Bronchial epithelial cell (primary cell): ENCODE measurements around the gene VAV1. TPM values are rescaled to one million over a fixed set of nuclear protein-coding genes. Genes with fewer than 3 reads are reported as not detected.
"Not testable (repeated sequence)": the region's sequence is repeated elsewhere in the genome, so short reads cannot be mapped to it uniquely, and the experiment has no call there.

ENCODE experiments used
- DNase-seq: peaks from one replicate; pipeline ENCODE4 v3.0.0-alpha.2; 2010; ENCODE audit warnings: low read depth
- FAIRE-seq: peaks from 2 replicates; lab custom pipeline; 2011; peaks lifted over from hg19 to GRCh38; lab: Jason Lieb, UNC
- H3K27me3 ChIP-seq: 2 replicates; pipeline ENCODE4 v1.5.1; 2011; ENCODE audit warnings: low read length; ENCODE audit not compliant: control insufficient read depth, insufficient read depth
- H3K36me3 ChIP-seq: 2 replicates; pipeline ENCODE4 v1.5.1; 2011; ENCODE audit warnings: low read length; ENCODE audit not compliant: control insufficient read depth, insufficient read depth
- H3K4me3 ChIP-seq: 2 replicates; pipeline ENCODE4 v1.5.1; 2011; ENCODE audit warnings: mild to moderate bottlenecking, low read depth, low read length, control low read depth
- total RNA-seq: library from RNA; depleted of rRNA; stranded (reverse); fragments of >200 nt; gene quantifications from 2 replicates; pipeline ENCODE4 v1.2.1, GENCODE V29; 2014
- TF ChIP-seq, protein P1 (sequence below): IDR thresholded peaks from 2 replicates; pipeline ENCODE4 v1.5.1; 2011; ENCODE audit warnings: mild to moderate bottlenecking, moderate library complexity, low read length, control low read depth, inconsistent platforms; ENCODE audit not compliant: insufficient read depth, severe bottlenecking

VAV1 gene
- total RNA-seq, 1 donor from 2014 or later = 0.53 TPM

DNA sequence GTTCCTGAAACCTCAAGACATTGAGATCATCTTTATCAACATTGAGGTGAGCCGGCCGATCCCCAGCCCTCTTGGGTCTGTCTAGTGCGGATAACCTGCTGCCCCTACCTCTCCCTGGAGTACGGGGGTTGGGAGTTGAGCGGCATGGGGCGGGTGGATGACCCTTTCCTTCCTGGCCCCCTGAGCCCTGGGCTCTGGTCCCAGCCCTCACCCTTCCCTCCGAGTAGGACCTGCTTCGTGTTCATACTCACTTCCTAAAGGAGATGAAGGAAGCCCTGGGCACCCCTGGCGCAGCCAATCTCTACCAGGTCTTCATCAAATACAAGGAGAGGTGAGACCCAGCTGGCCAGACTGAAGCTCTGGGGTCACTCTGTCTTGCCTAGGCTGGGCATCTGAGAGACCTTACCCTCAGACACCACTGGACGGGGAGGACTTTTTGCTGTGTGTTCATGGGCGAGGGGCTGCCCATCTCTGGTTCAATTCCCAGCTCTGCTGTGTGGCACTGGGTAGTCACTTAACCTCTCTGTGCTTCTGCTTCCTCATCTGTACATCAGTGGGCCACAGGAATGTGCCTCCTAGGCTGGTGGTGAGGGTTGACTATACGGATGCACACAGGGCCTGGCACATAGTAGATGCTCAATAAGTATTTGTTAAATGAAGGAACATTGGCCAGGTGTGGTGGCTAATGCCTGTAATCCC, 52.7 kb downstream of the VAV1 start:
- no peak for DNase-seq
- Histone ChIP-seq H3K27me3 (no peaks in the 10 kb centered on the region), H3K4me3 (no peak overlapping the region), H3K36me3 (no peaks in the 10 kb centered on the region)
- TF ChIP-seq, protein P1, sequence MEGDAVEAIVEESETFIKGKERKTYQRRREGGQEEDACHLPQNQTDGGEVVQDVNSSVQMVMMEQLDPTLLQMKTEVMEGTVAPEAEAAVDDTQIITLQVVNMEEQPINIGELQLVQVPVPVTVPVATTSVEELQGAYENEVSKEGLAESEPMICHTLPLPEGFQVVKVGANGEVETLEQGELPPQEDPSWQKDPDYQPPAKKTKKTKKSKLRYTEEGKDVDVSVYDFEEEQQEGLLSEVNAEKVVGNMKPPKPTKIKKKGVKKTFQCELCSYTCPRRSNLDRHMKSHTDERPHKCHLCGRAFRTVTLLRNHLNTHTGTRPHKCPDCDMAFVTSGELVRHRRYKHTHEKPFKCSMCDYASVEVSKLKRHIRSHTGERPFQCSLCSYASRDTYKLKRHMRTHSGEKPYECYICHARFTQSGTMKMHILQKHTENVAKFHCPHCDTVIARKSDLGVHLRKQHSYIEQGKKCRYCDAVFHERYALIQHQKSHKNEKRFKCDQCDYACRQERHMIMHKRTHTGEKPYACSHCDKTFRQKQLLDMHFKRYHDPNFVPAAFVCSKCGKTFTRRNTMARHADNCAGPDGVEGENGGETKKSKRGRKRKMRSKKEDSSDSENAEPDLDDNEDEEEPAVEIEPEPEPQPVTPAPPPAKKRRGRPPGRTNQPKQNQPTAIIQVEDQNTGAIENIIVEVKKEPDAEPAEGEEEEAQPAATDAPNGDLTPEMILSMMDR = no peak
- no peak for FAIRE-seq

DNA sequence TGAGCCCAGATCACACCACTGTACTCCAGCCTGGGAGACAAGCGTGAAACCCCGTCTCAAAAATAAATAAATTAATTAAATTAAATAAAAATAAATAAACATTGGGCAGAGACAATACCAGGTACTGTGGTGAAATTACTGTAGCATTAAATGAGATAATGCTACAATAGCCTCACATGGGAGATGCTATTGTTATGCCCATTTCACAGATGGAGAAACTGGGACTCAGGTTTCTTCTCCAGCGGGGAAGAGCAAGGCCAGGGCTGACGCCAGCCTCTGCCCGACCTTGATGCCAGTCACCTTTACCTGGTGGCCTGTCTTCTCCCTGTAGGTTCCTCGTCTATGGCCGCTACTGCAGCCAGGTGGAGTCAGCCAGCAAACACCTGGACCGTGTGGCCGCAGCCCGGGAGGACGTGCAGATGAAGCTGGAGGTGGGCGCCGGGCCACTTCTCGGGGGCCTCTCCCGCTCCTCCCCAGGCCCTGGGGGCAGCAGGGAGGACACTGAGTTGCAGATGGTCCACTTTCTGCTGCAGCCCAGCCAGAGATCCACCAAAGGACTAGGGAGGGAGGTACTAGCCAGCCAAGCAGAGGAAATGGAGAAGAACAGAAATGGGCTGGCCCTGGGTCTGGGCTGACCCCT, 53.9 kb downstream of the VAV1 start:
- no peak overlapping the region for H3K4me3 ChIP-seq
- TF ChIP-seq, protein P1 = no peak
- H3K27me3 ChIP-seq = no peaks in the 10 kb centered on the region
- no peaks in the 10 kb centered on the region for H3K36me3 ChIP-seq
- DNase-seq (no peak), FAIRE-seq (no peak)

DNA sequence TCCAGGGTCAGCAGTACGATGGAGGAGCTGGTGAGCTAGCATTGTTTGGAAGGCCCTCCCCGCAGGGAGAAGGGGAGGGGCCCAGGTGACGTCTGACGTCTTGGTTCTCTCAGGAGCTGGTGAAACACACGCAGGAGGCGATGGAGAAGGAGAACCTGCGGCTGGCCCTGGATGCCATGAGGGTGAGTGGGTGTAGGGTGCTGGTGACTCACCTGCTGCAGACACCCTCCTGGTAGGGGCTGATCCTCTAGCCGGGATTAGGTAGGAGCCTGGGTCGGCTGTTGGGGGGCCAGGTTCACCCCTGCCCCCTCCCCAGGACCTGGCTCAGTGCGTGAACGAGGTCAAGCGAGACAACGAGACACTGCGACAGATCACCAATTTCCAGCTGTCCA, 55.8 kb downstream of the VAV1 start:
- Histone ChIP-seq H3K4me3 (peak overlapping the region; percentile 16), H3K27me3 (no peaks in the 10 kb centered on the region), H3K36me3 (no peaks in the 10 kb centered on the region)
- DNase-seq (peak; percentile 81), FAIRE-seq (no peak)
- TF ChIP-seq, protein P1 = no peak

DNA sequence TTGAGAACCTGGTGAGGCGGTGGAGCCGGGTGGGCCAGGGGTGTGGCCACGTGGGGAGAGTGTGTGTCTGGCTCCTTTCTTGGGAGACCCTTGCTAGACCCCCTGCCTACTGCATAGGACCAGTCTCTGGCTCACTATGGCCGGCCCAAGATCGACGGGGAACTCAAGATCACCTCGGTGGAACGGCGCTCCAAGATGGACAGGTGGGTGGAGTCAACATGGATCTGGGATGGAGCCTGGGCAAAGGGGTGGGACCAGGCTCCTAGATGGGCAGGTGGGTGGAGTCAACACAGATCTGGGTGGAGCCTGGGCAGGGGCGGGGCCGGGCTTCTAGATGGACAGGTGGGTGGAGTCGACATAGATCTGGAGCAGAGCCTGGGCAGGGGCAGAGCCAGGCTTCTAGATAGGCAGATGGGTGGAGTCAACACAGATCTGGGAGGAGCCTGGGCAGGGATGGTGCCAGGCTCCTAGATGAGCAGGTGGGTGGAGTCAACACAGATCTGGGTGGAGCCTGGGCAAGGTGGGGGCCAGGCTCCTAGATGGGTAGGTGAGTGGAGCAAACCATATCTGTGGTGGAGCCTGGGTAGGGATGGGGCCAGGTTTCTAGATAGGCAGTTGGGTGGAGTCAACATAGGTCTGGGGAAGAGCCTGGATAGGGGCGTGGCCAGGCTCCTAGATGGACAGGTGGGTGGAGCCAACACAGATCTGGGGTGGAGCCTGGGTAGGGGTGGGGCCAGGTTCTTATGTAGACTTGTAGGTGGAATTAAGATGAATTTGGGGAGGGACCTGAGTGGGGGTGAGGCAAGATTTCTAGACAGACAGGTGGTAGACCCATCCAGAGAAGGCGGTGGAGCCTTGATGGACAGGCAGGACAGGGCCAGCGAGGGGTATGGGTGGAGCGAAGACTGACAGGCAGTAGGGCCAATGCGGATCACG, 56.5 kb downstream of the VAV1 start:
- TF ChIP-seq, protein P1 = no peak
- peak; percentile 30 for DNase-seq
- no peak for FAIRE-seq
- no peaks in the 10 kb centered on the region for H3K36me3 ChIP-seq
- H3K27me3 ChIP-seq = no peaks in the 10 kb centered on the region
- H3K4me3 ChIP-seq = peak overlapping the region; percentile 16

DNA sequence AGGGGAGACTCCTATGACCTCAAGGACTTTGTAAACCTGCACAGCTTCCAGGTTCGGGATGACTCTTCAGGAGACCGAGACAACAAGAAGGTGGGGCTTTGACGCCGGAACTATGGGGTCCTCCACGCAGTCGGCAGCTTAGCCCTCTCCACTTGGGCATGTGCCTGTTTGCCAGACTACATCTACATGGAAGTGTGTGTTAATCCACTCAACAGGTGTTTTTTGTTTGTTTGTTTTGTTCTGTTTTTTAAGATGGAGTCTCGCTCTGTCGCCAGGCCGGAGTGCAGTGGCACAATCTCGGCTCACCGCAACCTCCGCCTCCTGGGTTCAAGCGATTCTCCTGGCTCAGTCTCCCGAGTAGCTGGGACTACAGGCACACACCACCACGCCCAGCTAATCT, 57.3 kb downstream of the VAV1 start:
- not testable (repeated sequence) for H3K27me3 ChIP-seq, FAIRE-seq, H3K4me3 ChIP-seq, DNase-seq, H3K36me3 ChIP-seq

DNA sequence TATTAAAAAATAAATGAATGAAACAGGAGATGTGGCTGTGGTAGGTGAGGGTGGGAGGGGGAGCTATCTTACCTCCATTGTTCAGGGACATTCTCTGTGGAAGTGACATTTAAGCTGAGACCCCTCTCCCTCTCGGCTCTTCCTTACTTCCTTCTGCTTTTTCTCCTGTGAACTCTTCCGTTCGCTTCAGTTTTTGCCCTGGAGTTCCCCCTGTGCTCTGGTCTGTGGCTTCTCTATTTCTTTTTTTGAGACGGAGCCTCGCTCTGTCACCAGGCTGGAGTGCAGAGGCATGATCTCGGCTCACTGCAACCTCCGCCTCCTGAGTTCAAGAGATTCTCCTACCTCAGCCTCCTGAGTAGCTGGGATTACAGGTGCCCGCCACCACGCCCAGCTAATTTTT, 58.6 kb downstream of the VAV1 start:
- H3K27me3 ChIP-seq, FAIRE-seq, H3K36me3 ChIP-seq, H3K4me3 ChIP-seq, DNase-seq: not testable (repeated sequence)
